HS-27A (cell line): ENCODE measurements around the gene PRR22.

Source experiments
- DNase-seq: peaks from one replicate; pipeline ENCODE4 v3.0.0-alpha.2; 2012; ENCODE audit warnings: low read depth, missing footprints

PRR22 gene

DNA sequence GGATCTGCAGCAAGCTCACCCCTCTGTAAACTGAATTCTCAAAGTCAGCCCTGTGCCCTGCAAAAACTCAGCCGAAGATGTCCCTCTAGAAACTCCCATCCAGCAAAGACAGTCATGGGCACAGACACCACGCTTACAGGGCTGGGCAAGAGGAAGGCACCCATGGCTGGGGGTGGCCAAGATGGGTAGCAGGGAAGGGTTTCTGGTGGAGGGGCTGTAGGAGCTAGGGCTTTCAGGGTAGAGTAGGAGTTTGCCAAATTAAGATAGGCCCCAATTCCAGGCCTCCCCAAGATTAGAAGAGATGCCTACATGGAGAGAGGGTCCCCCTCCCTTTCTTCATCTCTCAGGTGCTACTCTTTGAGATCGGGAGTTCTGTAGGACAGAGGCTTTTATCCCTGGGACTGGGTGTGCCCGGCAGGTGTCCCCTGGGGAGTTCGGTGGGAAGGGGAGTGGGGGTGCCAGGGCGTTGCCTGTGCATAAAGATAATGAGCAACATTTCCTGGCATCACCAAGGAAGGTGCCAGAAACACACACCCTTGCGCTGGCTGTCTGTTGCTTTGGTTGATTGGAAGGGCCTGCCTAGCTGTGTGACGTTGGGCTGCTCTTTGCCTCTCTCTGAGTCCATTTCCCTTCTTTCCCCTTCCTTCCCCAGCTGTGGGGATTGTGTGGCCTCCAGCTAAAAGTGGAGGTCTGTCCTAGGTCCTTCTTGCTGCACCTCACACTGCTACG is 29.7 kb upstream of the PRR22 start:
- no peak for DNase-seq

DNA sequence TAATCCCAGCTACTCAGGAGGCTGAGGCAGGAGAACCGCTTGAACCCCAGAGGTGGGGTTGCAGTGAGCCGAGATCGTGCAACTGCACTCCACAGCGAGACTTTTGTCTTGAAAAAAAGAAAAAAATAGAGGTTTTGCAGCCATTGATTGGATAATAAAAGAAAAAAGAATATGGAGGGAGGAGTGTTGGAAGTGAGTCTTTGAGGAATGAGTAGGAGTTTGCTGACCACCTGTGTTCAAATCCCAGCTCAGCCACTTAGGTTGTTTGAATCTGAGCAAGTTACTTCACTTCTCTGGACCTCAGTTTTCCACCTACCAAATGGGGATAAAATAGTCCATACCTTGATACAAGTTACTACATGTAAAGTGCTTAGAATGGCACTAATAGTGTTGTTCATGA is 26.6 kb upstream of the PRR22 start:
- DNase-seq, result no peak

DNA sequence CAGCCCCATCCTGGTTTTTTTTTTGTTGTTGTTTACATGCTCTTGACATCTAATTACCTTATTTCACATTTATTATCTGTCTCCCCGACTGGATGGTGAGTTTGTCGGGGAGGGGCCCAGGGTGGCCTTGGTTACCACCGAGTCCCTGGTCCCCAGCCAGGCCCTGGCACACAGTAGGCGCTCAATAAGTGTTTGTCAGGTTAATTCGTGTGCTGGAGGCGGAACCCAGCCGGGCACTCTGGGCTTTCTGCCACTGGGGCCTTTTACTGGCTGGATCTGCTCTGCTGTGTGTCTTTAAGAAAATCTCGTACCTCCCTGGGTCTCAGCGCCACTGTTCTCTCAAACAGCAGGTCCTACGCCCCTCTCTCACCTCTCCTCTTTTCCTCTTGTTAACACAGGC is 24.9 kb upstream of the PRR22 start:
- DNase-seq, result no peak

DNA sequence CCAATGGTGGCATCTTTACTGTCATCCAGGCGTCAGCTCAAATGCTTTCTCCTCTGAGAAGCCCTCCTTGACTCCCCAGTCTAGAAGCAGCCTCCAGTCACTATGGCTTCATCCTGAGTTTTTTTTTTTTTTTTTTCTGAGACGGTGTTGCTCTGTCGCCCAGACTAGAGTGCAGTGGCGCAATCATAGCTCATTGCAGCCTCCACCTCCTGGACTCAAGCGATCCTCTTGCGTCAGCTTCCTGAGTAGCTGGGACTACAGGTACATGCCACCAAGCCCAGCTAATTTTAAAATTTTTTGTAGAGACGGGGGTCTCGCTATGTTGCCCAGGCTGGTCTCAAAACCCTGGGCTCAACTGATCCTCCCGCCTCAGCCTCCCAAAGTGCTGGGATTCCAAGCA is 24.5 kb upstream of the PRR22 start:
- no peak for DNase-seq

DNA sequence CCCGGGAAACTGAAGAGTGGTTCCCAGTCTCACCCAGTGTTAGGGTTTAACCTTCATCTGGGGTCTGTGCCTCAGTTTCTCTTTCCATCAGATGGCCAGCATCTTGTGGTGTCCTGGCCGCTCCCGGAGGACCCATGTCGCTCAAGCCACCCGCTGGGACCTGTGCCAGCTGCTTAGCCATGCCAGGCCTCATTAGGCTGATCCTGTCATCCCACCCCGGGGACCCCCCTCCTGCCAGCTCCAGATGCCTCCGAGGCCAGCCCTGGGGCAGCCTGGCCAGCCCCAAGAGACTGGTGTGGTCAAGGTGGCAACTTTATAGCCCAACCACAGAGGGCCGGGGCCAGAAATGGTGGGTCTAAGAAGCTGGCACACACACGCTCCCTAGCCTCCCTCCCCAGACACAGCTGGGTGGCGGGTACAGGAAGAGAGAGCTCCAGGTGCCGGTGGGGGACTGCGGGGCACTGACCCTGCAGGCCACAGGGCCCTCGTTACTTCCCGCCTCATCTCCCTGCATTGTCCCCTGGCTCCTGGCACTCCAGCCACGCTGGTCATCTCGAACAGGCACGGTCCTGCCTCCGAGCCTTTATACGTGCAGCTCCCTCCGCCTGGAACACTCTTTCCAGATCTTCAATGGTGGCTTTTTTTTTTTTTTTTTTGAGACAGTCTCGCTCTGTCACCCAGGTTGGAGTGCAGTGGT is 23.7 kb upstream of the PRR22 start:
- DNase-seq, result no peak

DNA sequence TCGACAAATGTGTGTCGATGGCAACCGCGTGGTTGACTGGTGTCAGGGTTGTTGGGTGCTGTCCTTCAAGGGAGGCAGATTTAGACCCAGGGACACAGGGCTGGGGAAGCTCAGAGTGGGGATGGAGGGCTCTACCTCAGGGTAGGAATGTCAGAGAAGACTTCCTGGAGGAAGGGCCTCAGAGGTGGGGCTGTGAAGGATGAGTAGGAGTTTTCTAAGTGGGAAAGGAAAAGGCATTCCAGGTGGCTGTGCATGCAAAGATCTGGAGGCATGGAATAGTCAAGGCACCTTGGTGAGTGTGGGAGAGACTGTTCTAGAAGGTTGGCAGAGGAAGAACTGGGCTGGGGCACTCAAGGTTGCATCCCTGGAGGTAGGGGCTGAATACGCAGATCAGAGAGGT is 22.4 kb upstream of the PRR22 start:
- no peak for DNase-seq

DNA sequence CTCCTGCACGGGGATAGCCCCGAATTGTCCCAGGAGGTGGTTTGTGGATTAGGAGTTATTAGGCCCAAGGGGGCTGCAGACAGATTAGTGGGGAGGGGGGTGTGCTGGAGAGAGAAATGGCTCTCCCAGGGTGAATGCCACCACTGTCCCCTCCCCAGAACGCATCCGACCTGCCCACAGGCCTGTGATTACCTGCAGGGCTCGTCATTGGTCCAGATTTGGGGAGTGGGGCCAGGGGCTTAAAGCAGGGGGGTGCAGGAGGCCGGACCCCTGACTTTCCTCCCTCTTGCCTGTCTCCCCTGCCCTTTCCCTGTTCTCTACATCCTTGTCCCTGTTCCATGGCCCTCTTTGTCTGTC is 21.6 kb upstream of the PRR22 start:
- DNase-seq, result no peak

DNA sequence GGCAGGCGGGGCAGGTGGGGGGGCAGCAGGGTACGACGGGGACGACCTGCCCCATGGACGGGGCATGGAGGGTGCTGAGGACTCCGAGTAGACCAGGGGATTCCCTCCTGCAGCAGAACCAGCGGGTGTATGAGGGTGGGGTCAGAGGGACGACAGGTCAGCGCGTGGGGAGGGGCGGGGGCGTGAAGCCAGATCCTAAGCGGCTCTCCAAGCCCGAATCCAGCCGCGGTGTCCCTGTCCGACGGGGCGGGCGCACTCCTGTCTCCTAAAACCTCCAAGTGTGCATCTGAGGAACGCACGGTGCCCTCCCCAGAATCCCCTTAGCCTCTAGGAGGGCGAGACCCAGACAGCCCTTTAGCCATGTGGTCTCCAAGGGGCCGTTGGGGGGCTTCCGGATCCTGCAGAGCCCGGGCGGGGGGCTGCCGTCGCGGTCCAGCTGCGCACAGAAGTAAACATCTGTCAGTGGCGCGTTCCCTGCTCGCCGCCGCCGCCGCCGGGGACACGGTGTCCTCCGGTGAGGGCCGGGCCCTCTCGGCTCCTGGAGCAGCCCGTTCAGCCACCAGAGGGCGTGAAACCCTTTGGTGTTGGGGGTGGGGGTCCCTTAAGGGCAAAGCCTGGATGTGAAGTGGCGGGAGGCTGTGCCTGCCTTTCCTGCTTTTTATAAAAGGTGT is 21.1 kb upstream of the PRR22 start:
- no peak for DNase-seq

DNA sequence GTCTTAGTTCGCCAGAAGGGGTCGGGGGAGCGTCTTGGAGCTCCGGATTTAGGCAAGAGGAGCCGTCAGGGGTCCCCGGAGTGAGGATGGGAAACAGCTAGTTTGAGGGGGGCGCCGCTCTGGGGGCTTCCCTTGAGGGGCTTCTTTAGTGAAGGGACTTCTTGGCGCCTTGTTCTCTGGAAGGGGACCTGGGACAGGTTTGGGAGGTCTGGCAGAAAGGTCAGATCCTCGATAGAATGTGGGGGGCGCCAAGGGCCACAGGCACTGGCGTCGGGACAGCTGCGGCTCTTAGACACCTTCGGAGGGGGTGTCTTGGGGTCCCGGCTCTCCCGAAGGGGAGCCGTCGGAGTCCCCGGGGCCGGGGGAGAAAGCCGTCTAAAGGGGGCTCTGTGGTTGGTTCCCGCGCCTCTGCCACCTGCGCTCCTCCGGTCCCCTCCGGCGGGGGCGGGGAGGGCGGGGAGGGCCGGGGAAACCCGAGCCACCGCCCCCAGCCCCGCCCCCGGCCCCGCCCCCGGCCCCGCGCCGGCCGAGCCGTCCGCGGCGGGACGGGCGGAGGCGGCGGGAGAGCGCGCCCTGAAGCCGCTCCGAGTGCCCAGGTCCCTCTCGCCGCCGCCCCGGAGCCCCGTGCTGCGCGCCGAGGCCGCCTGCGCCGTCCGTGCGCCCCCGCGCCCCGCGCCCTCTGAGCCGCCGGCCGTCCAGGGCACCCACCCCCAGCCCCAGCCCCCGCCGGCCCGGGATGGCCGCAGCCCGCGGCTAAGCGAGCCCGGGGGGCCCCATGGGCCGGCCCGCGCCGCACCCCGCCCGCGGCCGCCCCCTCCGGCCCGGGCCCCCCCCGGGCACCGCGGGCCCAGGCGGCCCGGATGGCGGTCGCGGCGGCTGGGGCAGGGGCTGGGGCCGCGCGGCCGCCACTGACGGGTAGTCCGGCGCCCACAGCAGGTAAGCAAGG is 20.2 kb upstream of the PRR22 start, which contains the start of gene NRTN:
TSS of gene NRTN (plus strand) at position 552 of the 946 bp plus-strand sequence. CDS start 19,099 bp downstream, outside the sequence.
- DNase-seq, result no peak

DNA sequence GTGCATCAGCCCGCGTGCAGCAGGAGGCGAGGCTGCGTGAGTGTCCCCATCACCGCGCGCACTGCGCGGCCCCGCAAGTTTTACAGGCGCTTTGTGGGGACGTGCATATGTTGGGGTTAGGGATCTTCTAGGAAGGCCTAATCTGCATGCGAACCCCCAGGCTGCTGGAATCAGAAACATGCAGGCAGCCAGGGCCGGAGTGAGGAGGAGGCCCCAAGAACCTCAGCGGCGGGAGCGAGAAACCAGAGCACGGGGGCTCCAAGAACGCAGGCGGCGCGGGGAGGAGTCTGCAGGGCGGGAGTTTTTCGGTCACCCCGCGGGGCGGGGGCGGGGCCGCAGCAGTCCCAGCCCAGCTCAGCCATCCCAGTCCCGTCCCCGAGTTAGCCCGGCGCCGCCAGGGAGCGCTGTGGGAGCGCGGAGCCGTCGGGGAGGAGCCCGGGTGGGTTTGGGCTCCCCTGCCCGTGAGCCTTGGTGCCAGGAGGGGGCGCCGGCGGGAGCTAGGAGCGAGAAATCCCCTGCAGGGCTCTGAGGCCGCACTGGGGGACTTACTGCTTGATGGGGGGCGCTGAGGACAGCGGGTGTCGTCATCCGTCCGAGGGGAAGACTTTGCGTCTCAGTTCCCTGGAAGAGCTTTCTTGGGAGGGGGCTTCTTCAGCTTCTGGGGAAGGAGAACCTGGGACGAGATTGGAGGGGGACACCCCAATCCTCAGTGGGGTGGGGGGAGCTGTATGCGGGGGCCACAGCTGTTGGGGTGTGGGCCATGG is 19.4 kb upstream of the PRR22 start:
- DNase-seq, result peak; percentile 50

DNA sequence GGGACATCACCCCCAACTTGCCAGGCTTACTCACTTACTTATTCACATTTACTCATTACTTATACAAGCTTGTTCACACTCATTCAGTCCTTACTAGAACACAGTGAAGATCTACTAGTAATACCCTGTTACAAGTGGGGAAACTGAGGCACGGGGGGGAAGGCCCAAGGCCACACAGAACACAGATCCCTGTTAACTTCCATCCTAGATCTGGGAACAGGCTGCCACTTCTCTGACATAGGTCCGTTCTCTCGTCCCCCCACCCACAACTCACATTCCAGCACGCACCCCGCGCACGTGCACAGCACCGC is 18.9 kb upstream of the PRR22 start:
- DNase-seq, result no peak

DNA sequence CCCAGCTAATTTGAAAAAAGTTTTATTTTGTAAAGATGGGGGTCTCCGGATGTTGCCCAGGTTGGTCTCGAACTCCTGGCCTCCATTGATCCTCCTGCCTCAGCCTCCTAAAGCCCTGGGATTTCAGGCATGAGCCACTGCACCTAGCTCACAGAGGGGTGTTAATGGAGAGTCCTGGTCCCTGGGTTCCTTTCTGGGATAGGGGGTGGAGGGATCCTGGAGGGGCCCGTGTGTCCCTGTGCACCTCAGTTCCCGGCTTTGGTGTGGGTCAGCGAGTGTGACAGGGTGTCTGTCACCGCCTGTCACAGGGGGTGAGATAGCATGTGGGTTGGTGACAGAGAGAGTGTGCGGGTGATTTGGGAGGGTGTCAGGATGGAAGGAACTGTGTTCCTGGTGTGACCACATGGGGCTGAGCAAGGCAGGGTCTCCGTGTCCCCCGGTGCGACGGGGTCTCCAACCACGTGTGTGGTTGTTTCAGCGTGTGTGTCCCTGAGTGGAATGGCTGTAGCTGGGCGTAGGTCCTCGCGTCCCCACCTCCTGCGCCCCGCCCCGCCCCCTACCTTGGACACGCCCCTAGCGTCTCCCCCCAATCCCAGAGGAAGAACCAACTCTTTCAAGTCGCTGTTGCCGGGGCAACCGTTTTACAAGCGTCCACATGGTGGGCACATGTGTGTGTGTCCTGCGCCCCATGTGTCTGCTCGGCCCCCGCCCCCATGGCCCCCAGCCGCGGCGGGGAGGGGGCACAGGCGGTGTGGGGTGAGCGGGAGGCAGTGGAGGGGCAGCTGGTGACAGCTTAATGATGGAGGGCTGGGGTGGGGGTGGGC is 17.5 kb upstream of the PRR22 start:
- no peak for DNase-seq

DNA sequence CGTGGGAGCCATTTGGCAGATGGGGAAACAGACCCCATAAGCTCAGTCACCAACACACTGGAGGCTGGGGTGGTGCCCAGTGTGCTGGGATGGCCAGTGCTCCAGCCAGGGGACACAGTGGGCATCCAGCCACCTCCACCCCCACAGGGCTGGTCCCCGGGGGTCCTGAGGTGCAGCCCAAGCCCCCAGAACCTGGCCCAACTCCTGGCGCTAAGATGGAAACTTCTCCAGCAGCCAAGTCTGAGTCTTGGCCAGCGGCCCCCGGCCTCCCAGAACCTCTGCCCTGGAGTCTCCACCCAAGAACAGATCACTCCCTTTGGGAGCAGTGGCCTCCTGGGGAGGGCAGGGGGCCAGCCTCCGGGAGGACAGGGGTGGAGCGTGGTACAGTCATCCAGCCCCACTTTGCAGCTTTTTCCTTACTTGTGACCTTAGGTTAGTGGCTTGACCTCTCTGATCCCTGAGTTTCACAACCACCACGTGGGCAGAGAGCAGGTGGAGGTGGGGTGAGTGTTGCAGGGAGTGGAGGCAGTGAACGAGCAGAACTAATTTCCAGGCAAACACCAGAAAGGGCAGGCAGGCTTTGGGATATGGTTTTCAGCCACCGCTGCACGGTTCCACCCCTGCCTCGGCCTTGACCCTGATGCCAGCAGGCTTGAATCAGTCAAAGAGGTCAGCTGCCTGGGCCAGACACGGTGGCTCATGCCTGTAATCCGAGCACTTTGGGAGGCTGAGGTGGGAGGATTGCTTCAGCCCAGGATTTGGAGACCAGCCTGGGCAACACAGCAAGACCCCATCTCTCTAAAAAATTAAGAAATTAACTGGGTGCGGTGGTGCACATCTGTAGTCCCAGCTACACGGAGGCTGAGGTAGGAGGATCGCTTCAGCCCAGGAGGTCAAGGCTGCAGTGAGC is 16.1 kb upstream of the PRR22 start:
- DNase-seq, result no peak

DNA sequence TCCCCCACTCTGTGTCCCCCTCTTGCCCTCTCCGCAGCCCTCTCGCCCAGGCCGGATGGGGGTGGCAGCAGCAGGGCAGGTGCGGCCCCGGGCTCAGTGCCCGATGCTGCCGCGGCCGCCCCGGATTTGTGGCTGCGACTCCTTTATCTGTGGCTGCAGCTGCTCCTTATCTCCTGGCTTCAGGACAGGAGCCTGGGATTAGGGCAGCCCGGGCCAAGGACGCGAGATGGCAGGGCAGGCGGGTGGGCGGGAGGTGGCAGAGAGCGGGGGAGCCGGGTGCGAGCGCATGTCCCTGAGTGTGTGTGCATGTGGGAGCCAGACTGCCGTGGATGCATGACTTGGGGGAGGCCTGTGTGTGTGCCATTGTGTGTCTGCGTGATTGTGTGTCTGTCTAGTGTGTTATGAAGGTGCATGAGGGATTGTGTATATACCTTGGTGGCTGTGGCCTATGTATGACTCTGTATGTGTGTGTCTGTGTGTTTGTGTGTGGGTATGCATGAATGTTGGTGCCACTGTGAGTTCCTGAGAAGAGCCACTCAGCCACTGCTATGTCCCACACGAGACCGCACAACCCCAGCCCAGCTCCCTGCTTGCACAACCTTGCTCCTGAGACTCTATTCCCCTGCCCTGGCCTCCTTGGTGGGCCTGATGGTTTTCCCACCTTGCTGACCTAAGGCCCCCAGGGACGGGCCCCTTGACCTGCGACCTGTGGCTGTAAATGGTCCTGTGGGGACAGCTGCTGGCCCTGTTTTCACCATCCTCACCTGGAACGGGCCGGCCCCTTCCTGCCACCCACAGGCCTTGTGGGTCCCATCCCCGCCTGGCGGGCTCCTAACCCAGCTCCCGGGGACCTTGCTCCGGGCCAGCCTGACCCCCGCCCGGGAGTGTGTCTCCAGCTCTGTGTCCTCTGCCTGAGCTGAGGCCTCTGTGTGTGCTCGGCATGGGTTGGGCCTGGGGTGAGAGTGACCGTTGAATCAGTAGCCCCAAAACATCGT is 15.0 kb upstream of the PRR22 start:
- no peak for DNase-seq

DNA sequence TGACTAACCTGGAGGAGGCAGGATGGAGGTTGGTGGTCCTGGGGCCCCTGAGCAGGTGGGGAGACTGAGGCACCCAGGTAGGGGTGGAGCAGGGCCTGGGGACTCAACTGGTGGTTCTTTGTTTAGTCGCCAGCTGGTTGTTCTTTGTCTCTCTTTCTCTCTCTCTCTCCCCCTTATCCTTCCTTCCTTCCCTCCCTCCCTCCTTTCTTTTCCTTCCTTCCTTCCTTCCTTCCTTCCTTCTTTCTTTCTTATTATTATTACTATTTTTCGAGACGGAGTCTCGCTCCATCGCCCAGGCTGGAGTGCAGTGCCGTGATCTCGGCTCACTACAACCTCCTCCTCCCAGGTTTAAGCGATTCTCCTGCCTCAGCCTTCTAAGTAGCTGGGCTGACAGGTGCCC is 13.7 kb upstream of the PRR22 start:
- DNase-seq, result no peak

DNA sequence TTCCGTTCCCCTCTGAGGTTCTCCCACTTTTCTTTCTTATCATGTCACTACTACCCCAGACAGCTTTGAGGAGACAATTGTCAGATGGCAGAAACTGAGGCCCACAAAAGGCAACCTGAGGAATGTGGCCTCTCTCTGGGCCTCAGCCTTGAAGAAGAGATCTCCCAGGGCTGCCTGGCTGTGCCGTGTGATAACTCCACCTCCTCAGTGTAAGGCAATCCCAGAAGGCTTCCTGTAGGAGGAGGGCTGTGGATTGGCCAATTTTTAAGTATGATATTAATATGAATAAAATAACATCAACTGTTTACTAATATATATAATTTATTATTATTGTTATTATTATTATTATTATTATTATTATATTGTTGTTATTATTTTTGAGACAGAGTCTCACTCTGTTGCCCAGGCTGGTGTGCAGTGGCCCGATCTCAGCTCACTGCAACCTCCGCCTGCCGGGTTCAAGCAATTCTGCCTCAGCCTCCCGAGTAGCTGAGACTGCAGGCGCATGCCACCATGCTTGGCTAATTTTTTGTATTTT is 10.9 kb upstream of the PRR22 start:
- DNase-seq, result no peak

DNA sequence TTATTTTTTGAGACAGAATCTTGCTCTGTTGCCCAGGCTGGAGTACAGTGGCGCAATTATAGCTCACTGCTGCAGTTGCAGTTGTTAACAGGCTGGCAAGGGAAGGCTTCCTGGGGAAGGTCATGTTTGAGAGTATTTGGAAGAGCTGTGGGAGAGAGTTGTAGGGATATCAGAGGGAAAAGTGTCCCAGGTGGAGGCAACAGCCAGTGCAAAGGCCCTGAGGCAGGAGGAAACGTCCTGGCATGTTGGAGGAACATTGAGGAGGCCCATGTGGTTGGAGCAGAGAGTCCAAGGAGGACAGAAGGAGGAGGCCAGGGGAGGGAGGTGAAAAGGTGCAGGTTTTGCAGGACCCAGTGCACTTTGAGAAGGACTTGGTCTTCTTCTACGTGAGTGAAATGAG is 8.6 kb upstream of the PRR22 start:
- no peak for DNase-seq

DNA sequence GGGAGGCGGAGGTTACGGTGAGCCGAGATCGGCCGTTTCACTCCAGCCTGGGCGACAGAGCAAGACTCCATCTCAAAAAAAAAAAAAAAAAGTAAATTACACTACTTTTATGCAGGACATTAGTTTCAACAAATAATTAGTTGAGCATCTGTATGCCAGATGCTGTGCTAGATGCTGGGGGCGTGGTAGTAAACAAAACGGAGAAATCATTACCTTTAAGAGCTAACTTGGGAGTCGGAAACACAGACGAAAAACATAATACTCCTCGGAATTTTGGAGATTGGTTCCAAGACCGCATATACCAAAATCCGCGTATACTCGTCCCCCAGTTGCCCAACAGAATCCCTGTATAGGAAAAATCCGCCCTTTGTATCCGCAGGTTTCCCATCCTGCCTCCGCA is 7.7 kb upstream of the PRR22 start:
- DNase-seq, result no peak
